ENCODE measurements around the gene MRPL54.

- TF ChIP-seq ZFP30 (CRISPR knock-in tag; IDR thresholded peaks at IDR 0.05) (no peak), ZNF8 (CRISPR knock-in tag; IDR thresholded peaks at IDR 0.05) (no peak)
These were observed 31.3 kb downstream of the MRPL54 start for GRCh38 chr19:3793799-3794198.
